Neuronal stem cell (in vitro differentiated cells): ENCODE data around the gene CGB7.

Experiments
- DNase-seq: peaks from one replicate; pipeline ENCODE4 v3.0.0-alpha.2; 2013; ENCODE audit warnings: low spot score
- H2AFZ ChIP-seq: one replicate; pipeline ENCODE4 v1.6.1; 2013; ENCODE audit warnings: mild to moderate bottlenecking, low read length, inconsistent platforms
- H2AK5ac ChIP-seq: 2 replicates; pipeline ENCODE4 v1.6.1; 2013; ENCODE audit warnings: low read depth, mild to moderate bottlenecking, inconsistent platforms, low read length, moderate library complexity, mixed read lengths
- H2BK120ac ChIP-seq: 2 replicates; pipeline ENCODE4 v1.6.1; 2013; ENCODE audit warnings: low read depth, mild to moderate bottlenecking, inconsistent platforms, low read length, moderate library complexity, mixed read lengths
- H2BK12ac ChIP-seq: one replicate; pipeline ENCODE4 v1.6.1; 2013; ENCODE audit warnings: low read length, inconsistent platforms
- H2BK15ac ChIP-seq: 2 replicates; pipeline ENCODE4 v1.6.1; 2013; ENCODE audit warnings: mild to moderate bottlenecking, low read length, inconsistent platforms, mixed read lengths
- H2BK5ac ChIP-seq: one replicate; pipeline ENCODE4 v1.6.1; 2013; ENCODE audit warnings: inconsistent platforms, mild to moderate bottlenecking, low read length, moderate library complexity
- H3K14ac ChIP-seq: one replicate; pipeline ENCODE4 v1.6.1; 2013; ENCODE audit warnings: low read length, inconsistent platforms
- H3K18ac ChIP-seq: 2 replicates; pipeline ENCODE4 v1.6.1; 2013; ENCODE audit warnings: low read length, inconsistent platforms
- H3K23ac ChIP-seq: 2 replicates; pipeline ENCODE4 v1.6.1; 2013; ENCODE audit warnings: low read depth, mild to moderate bottlenecking, mixed read lengths, low read length, inconsistent platforms; ENCODE audit not compliant: poor library complexity
- H3K27ac ChIP-seq: replicated peaks from 3 replicates; pipeline ENCODE4 v1.5.1; 2013; ENCODE audit warnings: low read length, inconsistent platforms
- H3K27me3 ChIP-seq, 3 experiments: 2 replicates each; pipeline ENCODE4 v1.6.1; 2013; ENCODE audit warnings: low read length in 3 of 3, mild to moderate bottlenecking in 2 of 3, inconsistent platforms in 1 of 3, low read depth in 1 of 3, mixed read lengths in 1 of 3, moderate library complexity in 1 of 3; ENCODE audit not compliant: control insufficient read depth in 3 of 3, insufficient read depth in 3 of 3
- H3K36me3 ChIP-seq, 2 donors: replicated peaks in 1 of 2; 2 replicates each; pipeline ENCODE4 v1.6.1; 2013; ENCODE audit warnings: low read length in 2 of 2; ENCODE audit not compliant: control insufficient read depth in 2 of 2, insufficient read depth in 2 of 2
- H3K4ac ChIP-seq: 2 replicates; pipeline ENCODE4 v1.6.1; 2013; ENCODE audit warnings: inconsistent platforms, mild to moderate bottlenecking, low read length, moderate library complexity
- H3K4me1 ChIP-seq, 2 donors: 1 replicate in 1 of 2; 2 replicates in 1 of 2; pipeline ENCODE4 v1.6.1; 2013; ENCODE audit warnings: low read length in 2 of 2, low read depth in 1 of 2; ENCODE audit not compliant: control insufficient read depth in 2 of 2, insufficient read depth in 1 of 2
- H3K4me2 ChIP-seq: one replicate; pipeline ENCODE4 v1.6.1; 2013; ENCODE audit warnings: mild to moderate bottlenecking, low read length, inconsistent platforms; ENCODE audit not compliant: insufficient read depth, poor library complexity, severe bottlenecking
- H3K4me3 ChIP-seq, 2 donors: 2 replicates each; pipeline ENCODE4 v1.5.1; 2013; ENCODE audit warnings: low read length in 2 of 2, mild to moderate bottlenecking in 2 of 2, inconsistent platforms in 1 of 2, moderate library complexity in 1 of 2
- H3K79me1 ChIP-seq: one replicate; pipeline ENCODE4 v1.6.1; 2013; ENCODE audit warnings: low read depth, mild to moderate bottlenecking, inconsistent platforms, low read length, moderate library complexity
- H3K9ac ChIP-seq: one replicate; pipeline ENCODE4 v1.6.1; 2013; ENCODE audit warnings: mild to moderate bottlenecking, low read depth, low read length, inconsistent platforms; ENCODE audit not compliant: poor library complexity
- H3K9me3 ChIP-seq, 2 donors: replicated peaks in 1 of 2; 2 replicates each; pipeline versions ENCODE3 to v1.6.1; 2013; ENCODE audit warnings: low read length in 2 of 2, mild to moderate bottlenecking in 2 of 2, inconsistent platforms in 1 of 2, low read depth in 1 of 2, mixed read lengths in 1 of 2, moderate library complexity in 1 of 2; ENCODE audit not compliant: control insufficient read depth in 2 of 2, insufficient read depth in 1 of 2
- H4K8ac ChIP-seq: one replicate; pipeline ENCODE4 v1.6.1; 2013; ENCODE audit warnings: low read depth, mild to moderate bottlenecking, inconsistent platforms, low read length, moderate library complexity
- H4K91ac ChIP-seq: one replicate; pipeline ENCODE4 v1.6.1; 2013; ENCODE audit warnings: low read length, low read depth, mild to moderate bottlenecking, inconsistent platforms; ENCODE audit not compliant: poor library complexity
- WGBS, 2 donors: extraction: QIAGEN DNeasy Blood & Tissue Kit; methylation state at CpG; one replicate each; pipeline ENCODE4 v1.1.7; 2013; ENCODE audit warnings: missing lambda C conversion rate in 2 of 2, mixed read lengths in 1 of 2; ENCODE audit not compliant: insufficient read length in 2 of 2, insufficient replicate concordance in 1 of 2; ENCODE audit errors: extremely low coverage in 2 of 2; 5-methylcytosine and 5-hydroxymethylcytosine counted together

The CGB7 gene

DNA sequence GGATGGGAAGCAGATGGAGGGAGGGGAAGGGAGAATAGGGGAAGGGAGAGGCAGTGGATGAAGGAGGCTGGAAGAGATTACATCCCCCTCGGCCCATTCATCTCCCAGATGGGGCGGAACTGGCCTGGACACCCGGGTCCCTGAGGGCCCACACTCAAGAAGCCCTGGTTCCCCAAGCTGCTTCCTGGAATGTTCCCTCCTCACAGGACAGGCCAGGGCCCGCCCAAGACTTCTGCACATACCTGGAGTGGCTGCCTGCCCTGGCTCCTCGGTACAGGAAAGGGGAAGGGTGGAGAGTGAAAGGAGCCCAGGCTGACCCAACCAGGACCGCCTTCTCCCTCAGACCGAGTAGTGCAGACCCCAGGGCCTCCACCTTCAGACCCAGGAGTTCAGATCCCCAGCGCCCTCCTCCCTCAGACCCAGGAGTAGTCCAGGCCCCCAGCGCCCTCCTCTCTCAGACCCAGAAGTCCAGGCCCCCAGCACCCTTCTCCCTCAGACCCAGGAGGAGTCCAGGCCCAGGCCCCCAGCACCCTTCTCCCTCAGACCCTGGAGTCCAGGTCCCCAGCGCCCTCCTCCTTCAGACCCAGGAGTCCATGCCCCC, 6.6 kb upstream of the CGB7 start:
- Histone ChIP-seq H3K4ac (peak overlapping the region; percentile 23), H3K14ac (peak overlapping the region; percentile 21), H4K8ac (no peak overlapping the region), H2AFZ (no peak overlapping the region), H2BK120ac (peak overlapping the region; percentile 61), H2BK15ac (peak overlapping the region; percentile 96), H3K4me1 (peaks cover 9 to 10% of the 10 kb centered on the region in 2 donors), H3K79me1 (no peaks in the 10 kb centered on the region), H4K91ac (no peak overlapping the region), H3K4me2 (peak overlapping the region; percentile 35), H3K9ac (no peak overlapping the region), H3K18ac (peak overlapping the region; percentile 91), H3K27ac (no peak overlapping the region), H3K9me3 (peaks cover 2 to 3% of the 10 kb centered on the region in 2 donors), H3K23ac (peak overlapping the region; percentile 65), H2BK5ac (peak overlapping the region; percentile 29), H2BK12ac (no peak overlapping the region), H3K36me3 (no peaks in the 10 kb centered on the region), H3K4me3 (peak overlapping the region; percentile 8 to 9), H3K27me3 (peaks cover 0 to 77% (median 27%) of the 10 kb centered on the region in 3 experiments), H2AK5ac (peak overlapping the region; percentile 94)
- no peak for DNase-seq
- WGBS, 2 donors: no CpG with 5 or more reads among the region's 10 CpGs

DNA sequence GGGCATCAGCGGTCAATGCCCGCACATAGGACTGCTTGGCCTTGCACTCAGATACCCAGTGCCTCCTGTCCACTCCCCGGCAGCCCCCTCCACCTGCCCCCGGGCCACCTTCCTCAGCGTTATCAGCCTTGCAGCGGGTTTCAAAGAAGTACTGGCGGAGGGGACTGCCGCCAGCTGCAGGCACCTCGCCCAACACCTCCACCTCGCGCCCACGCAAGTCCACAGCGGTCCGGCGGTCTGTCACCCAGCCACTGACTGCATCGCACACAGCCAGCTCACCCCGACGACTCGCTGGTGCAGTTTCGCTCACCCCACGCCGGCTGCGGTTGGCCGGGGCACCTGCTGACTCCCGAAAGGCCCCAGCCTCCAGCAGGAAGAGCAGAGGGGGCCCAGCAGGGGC, 3.9 kb upstream of the CGB7 start:
- no CpG with 5 or more reads among the region's 25 CpGs for whole genome bisulfite sequencing, 2 donors
- no peak overlapping the region for H3K14ac ChIP-seq
- no peak overlapping the region for H2AFZ ChIP-seq
- H3K4me1 ChIP-seq: peaks cover 18 to 19% of the 10 kb centered on the region in 2 donors
- no peak overlapping the region for H3K27ac ChIP-seq
- peak overlapping the region; percentile 66 for H2BK5ac ChIP-seq
- H3K79me1 ChIP-seq: no peaks in the 10 kb centered on the region
- H3K4me3 ChIP-seq: no peak overlapping the region
- H3K18ac ChIP-seq: peak overlapping the region; percentile 13
- no peak overlapping the region for H3K23ac ChIP-seq
- no peaks in the 10 kb centered on the region for H3K36me3 ChIP-seq
- H2AK5ac ChIP-seq: no peak overlapping the region
- H2BK15ac ChIP-seq: peak overlapping the region; percentile 89
- no peak overlapping the region for H2BK12ac ChIP-seq
- no peaks in the 10 kb centered on the region for H3K9me3 ChIP-seq
- H3K9ac ChIP-seq: peak overlapping the region; percentile 63
- H2BK120ac ChIP-seq: peak overlapping the region; percentile 18
- H4K91ac ChIP-seq: no peak overlapping the region
- H3K4me2 ChIP-seq: no peak overlapping the region
- no peak overlapping the region for H3K4ac ChIP-seq
- peak overlapping the region; percentile 17 for H4K8ac ChIP-seq
- DNase-seq: no peak
- H3K27me3 ChIP-seq: peaks cover 5 to 83% (median 37%) of the 10 kb centered on the region in 3 experiments

DNA sequence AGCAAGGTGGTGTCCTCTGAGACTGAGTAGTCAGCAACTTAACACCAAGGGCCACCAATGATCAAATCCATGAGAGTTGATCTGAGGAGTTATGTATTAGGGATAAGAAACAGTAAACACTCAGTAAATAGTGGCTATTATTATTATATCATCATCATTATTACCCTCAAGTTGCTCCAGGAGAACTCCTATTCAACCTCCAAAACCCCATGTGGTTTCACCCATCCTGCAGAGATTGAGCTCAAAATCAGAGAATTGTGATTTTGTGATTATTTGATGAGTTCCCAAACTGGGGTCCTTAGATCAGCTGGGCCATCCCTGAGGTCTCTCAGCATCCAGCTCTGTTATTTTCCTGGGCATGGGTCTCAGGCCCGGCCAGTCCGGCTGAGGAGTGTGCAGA, 3.5 kb upstream of the CGB7 start:
- DNase-seq: no peak
- Histone ChIP-seq H3K4ac (no peak overlapping the region), H2BK12ac (no peak overlapping the region), H2AFZ (no peak overlapping the region), H3K27ac (no peak overlapping the region), H3K27me3 (peaks cover 8 to 83% (median 37%) of the 10 kb centered on the region in 3 experiments), H3K4me3 (no peak overlapping the region), H3K14ac (no peak overlapping the region), H4K8ac (peak overlapping the region; percentile 17), H2BK15ac (peak overlapping the region; percentile 89), H3K9ac (no peak overlapping the region), H2BK120ac (peak overlapping the region; percentile 18), H2AK5ac (no peak overlapping the region), H3K79me1 (no peaks in the 10 kb centered on the region), H3K9me3 (no peaks in the 10 kb centered on the region), H3K36me3 (no peaks in the 10 kb centered on the region), H3K4me1 (peaks cover 18 to 23% of the 10 kb centered on the region in 2 donors), H2BK5ac (peak overlapping the region; percentile 66), H3K23ac (no peak overlapping the region), H3K18ac (no peak overlapping the region), H4K91ac (no peak overlapping the region), H3K4me2 (no peak overlapping the region)
- no CpG with 5 or more reads among the region's 2 CpGs for WGBS, 2 donors

DNA sequence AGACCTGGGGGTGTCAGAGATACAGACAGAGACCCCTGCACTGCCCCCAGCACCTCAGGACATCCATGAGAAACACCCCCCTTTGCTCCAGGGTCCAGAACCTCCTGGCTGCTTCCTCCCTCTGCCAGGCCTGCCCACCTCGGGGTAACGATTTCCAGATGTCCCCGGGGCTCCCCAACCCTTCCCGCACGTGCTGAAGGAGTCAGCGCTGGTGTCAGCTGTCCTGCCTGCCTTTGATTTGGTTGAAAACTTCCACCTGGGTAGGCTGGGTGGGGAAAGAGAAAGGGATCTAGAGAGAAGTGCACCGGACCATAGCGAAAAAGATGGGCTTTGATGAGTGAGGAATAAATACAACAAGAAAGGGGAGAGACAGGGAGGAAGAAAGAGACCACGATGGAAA, 1.5 kb upstream of the CGB7 start:
- Histone ChIP-seq H3K27me3 (peaks cover 8 to 77% (median 39%) of the 10 kb centered on the region in 3 experiments), H3K18ac (no peak overlapping the region), H3K4me2 (no peak overlapping the region), H2BK120ac (no peak overlapping the region), H3K9me3 (no peaks in the 10 kb centered on the region), H4K8ac (no peak overlapping the region), H3K4ac (no peak overlapping the region), H3K4me3 (no peak overlapping the region), H2AK5ac (peak overlapping the region; percentile 46), H4K91ac (no peak overlapping the region), H3K9ac (no peak overlapping the region), H3K14ac (no peak overlapping the region), H3K23ac (no peak overlapping the region), H3K79me1 (no peaks in the 10 kb centered on the region), H2AFZ (no peak overlapping the region), H3K36me3 (no peaks in the 10 kb centered on the region), H2BK15ac (no peak overlapping the region), H2BK5ac (no peak overlapping the region), H3K27ac (no peak overlapping the region), H2BK12ac (no peak overlapping the region), H3K4me1 (peaks cover 9 to 17% of the 10 kb centered on the region in 2 donors)
- no CpG with 5 or more reads among the region's 9 CpGs for WGBS, 2 donors
- DNase-seq: no peak
